BLaER1 (cell line): ENCODE measurements around the gene LRP3.
"Not testable (repeated sequence)": the region's sequence is repeated elsewhere in the genome, so short reads cannot be mapped to it uniquely, and the experiment has no call there.

Source experiments
- H3K27ac ChIP-seq: shearing (Covaris generic); formaldehyde crosslinking; 2 replicates; pipeline ENCODE4 v1.8.1; 2022
- H3K27me3 ChIP-seq: shearing (Covaris generic); formaldehyde crosslinking; 2 replicates; pipeline ENCODE4 v1.8.1; 2022
- H3K36me3 ChIP-seq: shearing (Covaris generic); formaldehyde crosslinking; 2 replicates; pipeline ENCODE4 v1.8.1; 2022
- H3K4me1 ChIP-seq: shearing (Covaris generic); formaldehyde crosslinking; 2 replicates; pipeline ENCODE4 v1.8.1; 2022
- H3K4me2 ChIP-seq: shearing (Covaris generic); formaldehyde crosslinking; 2 replicates; pipeline ENCODE4 v1.8.1; 2022
- H3K4me3 ChIP-seq: shearing (Covaris generic); formaldehyde crosslinking; 2 replicates; pipeline ENCODE4 v1.8.1; 2022
- H3K9ac ChIP-seq: shearing (Covaris generic); formaldehyde crosslinking; 2 replicates; pipeline ENCODE4 v1.8.1; 2022
- H3K9me3 ChIP-seq: shearing (Covaris generic); formaldehyde crosslinking; 2 replicates; pipeline ENCODE4 v1.8.1; 2022
- H4K20me1 ChIP-seq: shearing (Covaris generic); formaldehyde crosslinking; 2 replicates; pipeline ENCODE4 v1.8.1; 2022
- Cebpa-rat ChIP-seq: shearing (Covaris generic); IDR thresholded peaks from 2 replicates; pipeline ENCODE4 v1.8.1; 2022

Gene LRP3

DNA sequence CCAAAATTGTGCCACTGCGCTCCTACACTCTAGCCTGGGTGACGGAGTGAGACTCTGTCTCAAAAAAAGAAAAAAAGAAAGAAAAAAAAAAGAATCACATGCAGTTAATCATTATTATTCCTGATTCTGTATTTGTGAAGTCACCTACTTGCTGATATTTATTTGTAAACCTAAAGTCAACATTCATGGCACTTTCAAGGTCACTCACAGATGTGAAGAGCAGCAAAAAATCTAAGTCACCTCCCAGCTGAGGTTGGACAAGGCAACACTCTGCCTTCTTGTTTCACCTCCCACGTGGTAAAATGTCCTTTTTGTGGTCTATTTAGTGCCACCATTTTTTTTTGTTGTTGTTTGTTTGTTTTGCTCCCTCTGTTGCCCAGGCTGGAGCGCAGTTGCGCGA, 35.8 kb upstream of the LRP3 start:
- Histone ChIP-seq H3K4me3 (no peak overlapping the region), H3K27ac (peak overlapping the region; percentile 46), H3K9me3 (peaks cover 6% of the 10 kb centered on the region; the same call in 1 of the 2 replicates), H3K4me1 (peaks cover 46% of the 10 kb centered on the region), H3K9ac (no peak overlapping the region), H3K27me3 (no peaks in the 10 kb centered on the region), H3K36me3 (no peaks in the 10 kb centered on the region), H4K20me1 (no peaks in the 10 kb centered on the region), H3K4me2 (peak overlapping the region; percentile 52)
- no peak for TF ChIP-seq Cebpa-rat

DNA sequence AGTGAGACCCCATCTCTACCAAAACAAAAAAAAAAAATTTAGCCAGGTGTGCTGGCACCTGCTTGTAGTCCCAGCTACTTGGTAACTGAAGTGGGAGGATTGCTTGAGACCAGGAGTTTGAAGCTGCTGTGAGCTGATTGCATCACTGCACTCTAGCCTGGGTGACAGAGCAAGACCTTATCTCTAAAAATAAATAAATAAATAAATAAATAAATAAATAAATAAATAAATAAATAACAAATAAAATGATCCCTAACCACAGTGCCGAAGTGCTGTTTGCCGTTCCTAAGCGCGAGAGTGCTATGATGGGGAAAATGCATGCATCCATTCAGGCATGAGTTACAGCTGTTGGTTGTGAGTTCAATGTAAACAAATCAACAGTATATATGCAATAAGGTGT, 35.0 kb upstream of the LRP3 start:
- H3K4me3 ChIP-seq, result no peak overlapping the region
- no peaks in the 10 kb centered on the region for H3K27me3 ChIP-seq
- peaks cover 6% of the 10 kb centered on the region; the same call in 1 of the 2 replicates for H3K9me3 ChIP-seq
- no peak for TF ChIP-seq Cebpa-rat
- no peak overlapping the region for H3K9ac ChIP-seq
- H3K36me3 ChIP-seq, result no peaks in the 10 kb centered on the region
- H3K4me2 ChIP-seq, result no peak overlapping the region
- no peaks in the 10 kb centered on the region for H4K20me1 ChIP-seq
- H3K27ac ChIP-seq, result no peak overlapping the region
- peaks cover 46% of the 10 kb centered on the region for H3K4me1 ChIP-seq

- Histone ChIP-seq H3K4me2 (peak overlapping the region; percentile 63), H3K27ac (peak overlapping the region; percentile 64), H4K20me1 (no peaks in the 10 kb centered on the region), H3K27me3 (no peaks in the 10 kb centered on the region), H3K4me1 (peaks cover 46% of the 10 kb centered on the region), H3K9ac (no peak overlapping the region), H3K36me3 (no peaks in the 10 kb centered on the region), H3K9me3 (peaks cover 6% of the 10 kb centered on the region; the same call in 1 of the 2 replicates), H3K4me3 (no peak overlapping the region)
- TF ChIP-seq Cebpa-rat, result no peak
These were observed 34.2 kb upstream of the LRP3 start for GRCh38 chr19:33159893-33160292.

DNA sequence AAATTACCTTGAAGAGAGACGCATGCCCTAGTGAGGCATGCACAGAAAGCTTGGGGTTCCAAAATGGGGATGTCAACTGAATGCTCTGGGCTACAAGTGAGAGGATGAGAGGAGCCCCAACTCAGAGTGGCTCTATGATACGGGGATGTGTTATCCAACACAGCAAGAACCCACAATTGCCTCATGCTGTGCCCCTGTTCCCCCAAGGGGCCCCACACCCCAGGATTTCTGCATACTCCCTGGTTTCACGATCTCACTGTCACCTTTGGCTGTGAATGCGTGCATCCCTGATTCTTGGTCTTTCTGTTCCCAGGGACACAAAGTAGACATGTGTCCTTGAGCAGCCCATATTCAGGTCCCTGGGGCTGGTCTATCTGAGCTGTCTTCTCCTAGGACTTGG, 32.9 kb upstream of the LRP3 start:
- no peaks in the 10 kb centered on the region for H3K36me3 ChIP-seq
- no peaks in the 10 kb centered on the region for H4K20me1 ChIP-seq
- H3K4me3 ChIP-seq, result no peak overlapping the region
- H3K9ac ChIP-seq, result no peak overlapping the region
- H3K9me3 ChIP-seq, result peaks cover 6% of the 10 kb centered on the region; the same call in 1 of the 2 replicates
- peaks cover 46% of the 10 kb centered on the region for H3K4me1 ChIP-seq
- peak overlapping the region; percentile 63 for H3K4me2 ChIP-seq
- no peak for TF ChIP-seq Cebpa-rat
- H3K27me3 ChIP-seq, result no peaks in the 10 kb centered on the region
- H3K27ac ChIP-seq, result peak overlapping the region; percentile 32; the same call in 1 of the 2 replicates

- Histone ChIP-seq H3K36me3 (no peaks in the 10 kb centered on the region), H3K27me3 (no peaks in the 10 kb centered on the region), H3K9me3 (peaks cover 22% of the 10 kb centered on the region), H3K4me1 (peaks cover 37% of the 10 kb centered on the region), H3K27ac (no peak overlapping the region), H4K20me1 (no peaks in the 10 kb centered on the region), H3K4me2 (no peak overlapping the region), H3K9ac (no peak overlapping the region), H3K4me3 (no peak overlapping the region)
- no peak for TF ChIP-seq Cebpa-rat
These were observed 30.6 kb upstream of the LRP3 start for GRCh38 chr19:33163481-33163880.

- not testable (repeated sequence) for H3K27me3 ChIP-seq, H4K20me1 ChIP-seq, H3K27ac ChIP-seq, H3K9ac ChIP-seq, H3K4me3 ChIP-seq, H3K36me3 ChIP-seq, H3K4me2 ChIP-seq
- H3K4me1 ChIP-seq, result peaks cover 18% of the 10 kb centered on the region
- H3K9me3 ChIP-seq, result peaks cover 33% of the 10 kb centered on the region
These were observed 28.1 kb upstream of the LRP3 start for GRCh38 chr19:33166037-33166436.

DNA sequence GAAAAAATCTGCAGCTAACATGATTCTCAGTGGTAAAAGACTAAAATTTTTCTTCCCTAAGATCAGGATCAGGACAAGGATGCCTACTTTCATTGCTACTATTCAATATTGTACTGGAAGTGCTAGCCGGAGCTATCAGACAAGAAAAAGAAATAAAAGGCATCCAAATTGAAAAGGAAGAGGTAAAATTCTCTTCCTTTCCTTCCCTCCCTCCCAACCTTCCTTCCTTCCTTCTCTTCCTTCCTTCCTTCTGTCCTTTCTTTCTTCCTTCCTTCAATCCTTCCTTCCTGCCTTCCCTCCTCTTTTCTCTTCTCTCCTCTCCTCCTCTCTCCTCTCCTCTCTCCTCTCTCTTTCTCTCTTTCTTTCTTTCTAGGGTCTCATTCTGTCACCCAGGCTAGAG, 26.7 kb upstream of the LRP3 start:
- H3K4me1 ChIP-seq, result peaks cover 18% of the 10 kb centered on the region
- no peaks in the 10 kb centered on the region for H3K36me3 ChIP-seq
- no peak overlapping the region for H3K4me2 ChIP-seq
- no peak overlapping the region for H3K27ac ChIP-seq
- no peak overlapping the region for H3K9ac ChIP-seq
- H3K9me3 ChIP-seq, result peaks cover 33% of the 10 kb centered on the region
- H3K27me3 ChIP-seq, result no peaks in the 10 kb centered on the region
- no peak for TF ChIP-seq Cebpa-rat
- H3K4me3 ChIP-seq, result no peak overlapping the region
- no peaks in the 10 kb centered on the region for H4K20me1 ChIP-seq

- H3K4me3 ChIP-seq, result no peak overlapping the region
- no peaks in the 10 kb centered on the region for H4K20me1 ChIP-seq
- no peaks in the 10 kb centered on the region for H3K27me3 ChIP-seq
- peaks cover 33% of the 10 kb centered on the region for H3K9me3 ChIP-seq
- no peak overlapping the region for H3K27ac ChIP-seq
- H3K9ac ChIP-seq, result no peak overlapping the region
- peaks cover 27% of the 10 kb centered on the region for H3K4me1 ChIP-seq
- H3K36me3 ChIP-seq, result no peaks in the 10 kb centered on the region
- H3K4me2 ChIP-seq, result no peak overlapping the region
- no peak for TF ChIP-seq Cebpa-rat
These were observed 25.6 kb upstream of the LRP3 start for GRCh38 chr19:33168528-33168927.

DNA sequence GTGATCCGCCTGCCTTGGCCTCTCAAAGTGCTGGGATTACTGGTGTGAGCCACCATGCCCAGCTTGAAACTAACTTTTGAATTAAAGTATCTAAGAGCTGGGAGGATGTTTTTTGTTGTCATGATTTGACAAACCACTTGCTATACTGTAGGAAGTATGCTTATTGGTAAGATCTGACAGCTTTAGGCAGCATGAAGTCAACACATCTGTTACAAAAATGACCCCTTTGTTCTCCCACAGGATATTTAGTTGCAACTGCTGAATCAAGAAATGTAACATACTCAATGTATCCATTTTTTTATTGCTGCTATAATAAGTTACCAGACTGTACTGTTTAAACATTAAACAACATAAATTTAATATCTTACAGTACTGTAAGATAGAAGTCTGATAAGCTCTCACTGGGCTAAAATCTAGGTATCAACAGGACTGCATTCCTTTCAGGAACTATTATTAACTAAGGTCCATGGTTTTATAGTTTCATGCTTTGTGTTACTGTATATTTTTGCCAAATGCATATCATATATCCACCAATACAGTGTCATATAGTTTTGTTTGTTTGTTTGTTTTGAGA, 22.8 kb upstream of the LRP3 start:
- no peak for TF ChIP-seq Cebpa-rat
- Histone ChIP-seq H3K27me3 (no peaks in the 10 kb centered on the region), H3K36me3 (no peaks in the 10 kb centered on the region), H3K9ac (no peak overlapping the region), H3K4me1 (peaks cover 52% of the 10 kb centered on the region), H3K27ac (no peak overlapping the region), H3K4me2 (peak overlapping the region; percentile 65; the same call in 1 of the 2 replicates), H3K4me3 (no peak overlapping the region), H4K20me1 (no peaks in the 10 kb centered on the region), H3K9me3 (peaks cover 33% of the 10 kb centered on the region)

- peak overlapping the region; percentile 65 for H3K4me2 ChIP-seq
- no peaks in the 10 kb centered on the region for H3K27me3 ChIP-seq
- H3K4me3 ChIP-seq, result no peak overlapping the region
- H3K27ac ChIP-seq, result no peak overlapping the region
- no peaks in the 10 kb centered on the region for H4K20me1 ChIP-seq
- no peaks in the 10 kb centered on the region for H3K36me3 ChIP-seq
- TF ChIP-seq Cebpa-rat, result no peak
- no peak overlapping the region for H3K9ac ChIP-seq
- peaks cover 33% of the 10 kb centered on the region for H3K9me3 ChIP-seq
- peaks cover 52% of the 10 kb centered on the region for H3K4me1 ChIP-seq
These were observed 22.2 kb upstream of the LRP3 start for GRCh38 chr19:33171916-33172359.

DNA sequence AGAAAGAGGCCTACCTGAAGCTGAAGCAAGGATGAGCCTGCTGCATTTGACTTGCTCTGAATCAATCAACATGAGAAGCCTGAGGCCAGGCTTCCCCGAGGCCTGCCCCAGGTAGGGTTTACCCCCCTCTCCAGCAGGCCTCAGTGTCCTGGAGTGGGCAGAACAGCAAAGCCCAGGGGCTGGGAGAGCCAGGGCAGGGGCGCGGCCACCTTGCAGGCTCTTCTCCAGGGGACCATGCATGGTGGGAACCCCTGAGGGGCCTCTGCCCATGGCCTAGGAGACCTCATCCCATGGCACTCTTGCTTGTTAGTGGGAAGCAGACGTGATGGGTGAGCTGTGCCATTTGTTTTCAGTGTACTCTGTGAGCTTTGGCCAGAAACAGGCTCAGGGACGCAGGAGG, 19.9 kb upstream of the LRP3 start:
- no peaks in the 10 kb centered on the region for H3K27me3 ChIP-seq
- peaks cover 70% of the 10 kb centered on the region for H3K4me1 ChIP-seq
- H3K4me3 ChIP-seq, result no peak overlapping the region
- peak overlapping the region; percentile 65 for H3K4me2 ChIP-seq
- H3K36me3 ChIP-seq, result no peaks in the 10 kb centered on the region
- no peak overlapping the region for H3K27ac ChIP-seq
- TF ChIP-seq Cebpa-rat, result no peak
- no peaks in the 10 kb centered on the region for H4K20me1 ChIP-seq
- H3K9ac ChIP-seq, result no peak overlapping the region
- peaks cover 10% of the 10 kb centered on the region for H3K9me3 ChIP-seq
